Lower leg skin (tissue), 4 donors: ENCODE measurements around the gene YPEL5. TPM values are rescaled to one million over a fixed set of nuclear protein-coding genes. Genes with fewer than 3 reads are reported as not detected.

Source experiments
- DNase-seq, 2 donors: peaks; one replicate each; pipeline ENCODE4 v3.0.0-alpha.2; 2019; ENCODE audit warnings: low spot score in 2 of 2
- H3K4me3 ChIP-seq: fragments of 200-600 bp; sonication (generic); 2 replicates; pipeline ENCODE4 v1.5.1; 2017; ENCODE audit warnings: mild to moderate bottlenecking, low read depth; ENCODE audit not compliant: poor library complexity, severe bottlenecking
- CTCF ChIP-seq, 3 donors: fragments of 450-650 bp; IDR thresholded peaks; one replicate each; pipeline ENCODE4 v1.5.1; 2016; ENCODE audit warnings: antibody characterized with exemption in 3 of 3, mild to moderate bottlenecking in 3 of 3, moderate library complexity in 2 of 3
- POLR2A ChIP-seq, 2 donors: fragments of 450-650 bp; IDR thresholded peaks; one replicate each; pipeline ENCODE4 v1.6.1; 2016 to 2017; ENCODE audit warnings: antibody characterized with exemption in 2 of 2, mild to moderate bottlenecking in 1 of 2, moderate library complexity in 1 of 2
- WGBS, 2 donors: methylation state at CpG; one replicate each; pipeline ENCODE4 v1.1.5; 2018; 5-methylcytosine and 5-hydroxymethylcytosine counted together
- intact Hi-C: fragments of 100-400 bp; cut with DNase I; formaldehyde crosslinking; loops from one replicate; pipeline ENCODE4 v1.15.0; 2023; ENCODE audit warnings: low total_unique reads
- total RNA-seq, 4 donors: library from RNA; depleted of rRNA; stranded (reverse); fragments of >200 nt; gene quantifications; one replicate each; pipeline ENCODE4 v1.1.0, GENCODE V29; 2016

YPEL5 gene
- total RNA-seq, 4 donors from 2014 or later, result 75.3 to 108 (median 84.3) TPM

- peak; percentile 76 to 90 for DNase-seq
- intact Hi-C loops, result no loop called here
- 20 to 25% methylated on average over 11 of the region's 11 CpGs for WGBS, 2 donors
- no peak for TF ChIP-seq POLR2A (IDR thresholded peaks at IDR 0.05)
- no peak for TF ChIP-seq CTCF (IDR thresholded peaks at IDR 0.05)
- no peak overlapping the region for H3K4me3 ChIP-seq
Measured at GRCh38 chr2:30178618-30179434, 32.0 kb downstream of the YPEL5 start.

- TF ChIP-seq POLR2A (IDR thresholded peaks at IDR 0.05) (no peak), CTCF (IDR thresholded peaks at IDR 0.05) (no peak)
- intact Hi-C loops, result no loop called here
- WGBS, 2 donors, result 92 to 98% methylated on average over 2 of the region's 2 CpGs
- DNase-seq, result no peak
- no peak overlapping the region for H3K4me3 ChIP-seq
Measured at GRCh38 chr2:30179536-30179935, 32.7 kb downstream of the YPEL5 start.

- H3K4me3 ChIP-seq, result no peak overlapping the region
- intact Hi-C loops, result no loop called here
- peak in 1 of 2 donors; percentile 79 for DNase-seq
- no peak for TF ChIP-seq POLR2A (IDR thresholded peaks at IDR 0.05)
- no peak for TF ChIP-seq CTCF (IDR thresholded peaks at IDR 0.05)
- 68 to 84% methylated on average over 3 of the region's 3 CpGs for WGBS, 2 donors
Measured at GRCh38 chr2:30180226-30180625, 33.4 kb downstream of the YPEL5 start.

- TF ChIP-seq CTCF (IDR thresholded peaks at IDR 0.05) (no peak), POLR2A (IDR thresholded peaks at IDR 0.05) (no peak)
- peak in 1 of 2 donors; percentile 8 for DNase-seq
- no peak overlapping the region for H3K4me3 ChIP-seq
- intact Hi-C loops, result no loop called here
- 81 to 83% methylated on average over 7 of the region's 7 CpGs for WGBS, 2 donors
Measured at GRCh38 chr2:30181176-30181575, 34.4 kb downstream of the YPEL5 start.

GRCh38 chr2:30184035-30184434 lies 37.2 kb downstream of the YPEL5 start:
- no peak for TF ChIP-seq POLR2A (IDR thresholded peaks at IDR 0.05)
- no peak for TF ChIP-seq CTCF (IDR thresholded peaks at IDR 0.05)
- WGBS, 2 donors, result 94 to 96% methylated on average over 5 of the region's 5 CpGs
- no peak overlapping the region for H3K4me3 ChIP-seq
- peak in 1 of 2 donors; percentile 72 for DNase-seq
- intact Hi-C loops, result no loop called here
